BLaER1 treated with 17β-estradiol and CSF1 and Interleukin-3, amounts not matched to agents 10 nM and 100 nM (cell line): ENCODE data around the gene THEMIS2.
"Not testable (repeated sequence)": the region's sequence is repeated elsewhere in the genome, so short reads cannot be mapped to it uniquely, and the experiment has no call there.

Experiments used
- H3K27ac ChIP-seq, 11 experiments: shearing (Covaris generic); formaldehyde crosslinking; 2 replicates each; pipeline ENCODE4 v1.8.1; 2022
- H3K27me3 ChIP-seq, 11 experiments: shearing (Covaris generic); formaldehyde crosslinking; 2 replicates each; pipeline ENCODE4 v1.8.1; 2022
- H3K36me3 ChIP-seq, 11 experiments: shearing (Covaris generic); formaldehyde crosslinking; 2 replicates each; pipeline ENCODE4 v1.8.1; 2022
- H3K4me1 ChIP-seq, 10 experiments: shearing (Covaris generic); formaldehyde crosslinking; 2 replicates each; pipeline ENCODE4 v1.8.1; 2022
- H3K4me2 ChIP-seq, 11 experiments: shearing (Covaris generic); formaldehyde crosslinking; 2 replicates each; pipeline ENCODE4 v1.8.1; 2022
- H3K4me3 ChIP-seq, 10 experiments: shearing (Covaris generic); formaldehyde crosslinking; 2 replicates each; pipeline ENCODE4 v1.8.1; 2022
- H3K9ac ChIP-seq, 11 experiments: shearing (Covaris generic); formaldehyde crosslinking; 2 replicates each; pipeline ENCODE4 v1.8.1; 2022
- H3K9me3 ChIP-seq, 11 experiments: shearing (Covaris generic); formaldehyde crosslinking; replicated peaks in 1 of 11; 2 replicates each; pipeline ENCODE4 v1.8.1; 2022
- H4K20me1 ChIP-seq, 11 experiments: shearing (Covaris generic); formaldehyde crosslinking; 2 replicates each; pipeline ENCODE4 v1.8.1; 2022
- Cebpa-rat ChIP-seq, 11 experiments: shearing (Covaris generic); IDR thresholded peaks; 2 replicates each; pipeline ENCODE4 v1.8.1; 2022

The THEMIS2 gene

DNA sequence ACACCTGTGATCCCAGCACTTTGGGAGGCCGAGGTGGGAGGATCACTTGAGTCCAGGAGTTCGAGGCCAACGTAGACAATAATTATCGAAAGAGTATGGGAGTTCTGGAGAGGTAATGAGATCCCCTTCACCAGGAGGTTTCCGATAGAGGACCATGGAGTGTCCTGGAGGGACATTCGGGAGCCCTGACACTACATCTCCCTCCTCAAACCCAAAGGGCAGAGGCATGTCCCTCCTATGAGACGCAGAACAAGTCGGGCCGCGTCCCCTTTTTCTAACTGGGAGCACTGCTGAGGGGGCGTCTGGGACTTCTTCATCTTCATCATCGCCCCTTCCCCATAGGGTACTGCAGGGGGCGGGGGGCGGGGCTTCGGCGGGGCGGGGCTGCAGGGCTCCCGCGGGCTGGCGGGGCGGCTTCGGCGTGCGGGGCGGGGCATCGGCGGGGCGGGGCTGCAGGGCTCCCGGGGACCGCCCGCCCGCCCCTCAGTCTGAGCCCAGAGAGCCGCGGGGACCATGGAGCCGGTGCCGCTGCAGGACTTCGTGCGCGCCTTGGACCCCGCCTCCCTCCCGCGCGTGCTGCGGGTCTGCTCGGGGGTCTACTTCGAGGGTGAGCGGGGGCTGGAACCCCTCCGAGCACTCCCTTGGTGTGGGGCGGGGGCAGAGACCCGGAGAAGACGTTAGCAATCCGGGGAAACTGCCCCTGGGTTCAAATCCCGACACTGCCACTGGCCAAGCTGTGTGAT is at the start of gene THEMIS2:
THEMIS2 (plus strand) TSS at position 486 of the 743 bp plus-strand sequence; CDS start at position 514, 28 bp downstream.
- Histone ChIP-seq H3K4me2 (peak within 1 kb of the TSS; percentile 83 to 100 (median 96)), H3K9ac (peak within 1 kb of the TSS; percentile 84 to 99 (median 94)), H3K9me3 (no peaks in the 10 kb centered on the region), H3K4me1 (peaks cover 64 to 85% (median 78%) of the 10 kb centered on the region in 10 experiments), H3K27me3 (no peaks in the 10 kb centered on the region), H4K20me1 (peaks cover 0 to 42% (median 9%) of the 10 kb centered on the region in 11 experiments; a peak in 10 of 22 replicates), H3K4me3 (peak within 1 kb of the TSS; percentile 66 to 98 (median 92)), H3K36me3 (peaks cover 0 to 34% (median 15%) of the 10 kb centered on the region in 11 experiments; a peak in 18 of 22 replicates), H3K27ac (peak within 1 kb of the TSS; percentile 82 to 97 (median 93))
- no peak for TF ChIP-seq Cebpa-rat (IDR thresholded peaks at IDR 0.05)

DNA sequence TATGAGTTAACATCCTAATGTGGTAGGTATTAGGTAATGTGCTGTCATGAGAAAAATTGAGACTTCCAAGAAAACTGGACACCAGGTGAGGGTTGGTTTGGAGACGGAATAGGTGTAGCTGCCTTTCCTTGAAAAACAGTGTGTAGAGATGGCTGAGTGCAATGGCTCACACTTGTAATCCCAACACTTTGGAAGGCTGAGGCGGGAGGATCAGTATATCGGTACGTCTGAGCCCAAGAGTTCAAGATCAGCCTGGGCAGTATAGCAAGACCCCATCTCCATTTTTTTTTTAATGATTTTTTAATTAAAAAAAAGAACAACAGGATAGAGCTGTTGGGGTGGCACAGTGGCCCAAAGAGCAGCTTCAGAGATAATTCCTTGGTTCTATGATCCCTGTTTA is 48.6 kb upstream of the THEMIS2 start:
- peaks cover 35 to 84% (median 54%) of the 10 kb centered on the region in 11 experiments for H3K36me3 ChIP-seq
- H3K27me3 ChIP-seq = no peaks in the 10 kb centered on the region
- H4K20me1 ChIP-seq = peaks cover 0 to 25% (median 0%) of the 10 kb centered on the region in 11 experiments; a peak in 4 of 22 replicates
- no peak overlapping the region for H3K27ac ChIP-seq
- TF ChIP-seq Cebpa-rat (IDR thresholded peaks at IDR 0.05) = no peak
- no peaks in the 10 kb centered on the region for H3K9me3 ChIP-seq
- no peak overlapping the region for H3K9ac ChIP-seq
- no peak overlapping the region for H3K4me2 ChIP-seq
- no peaks in the 10 kb centered on the region for H3K4me1 ChIP-seq
- H3K4me3 ChIP-seq = no peak overlapping the region

- no peaks in the 10 kb centered on the region for H3K9me3 ChIP-seq
- no peak for TF ChIP-seq Cebpa-rat (IDR thresholded peaks at IDR 0.05)
Observed at GRCh38 chr1:27824411-27824810, 47.9 kb upstream of the THEMIS2 start.

DNA sequence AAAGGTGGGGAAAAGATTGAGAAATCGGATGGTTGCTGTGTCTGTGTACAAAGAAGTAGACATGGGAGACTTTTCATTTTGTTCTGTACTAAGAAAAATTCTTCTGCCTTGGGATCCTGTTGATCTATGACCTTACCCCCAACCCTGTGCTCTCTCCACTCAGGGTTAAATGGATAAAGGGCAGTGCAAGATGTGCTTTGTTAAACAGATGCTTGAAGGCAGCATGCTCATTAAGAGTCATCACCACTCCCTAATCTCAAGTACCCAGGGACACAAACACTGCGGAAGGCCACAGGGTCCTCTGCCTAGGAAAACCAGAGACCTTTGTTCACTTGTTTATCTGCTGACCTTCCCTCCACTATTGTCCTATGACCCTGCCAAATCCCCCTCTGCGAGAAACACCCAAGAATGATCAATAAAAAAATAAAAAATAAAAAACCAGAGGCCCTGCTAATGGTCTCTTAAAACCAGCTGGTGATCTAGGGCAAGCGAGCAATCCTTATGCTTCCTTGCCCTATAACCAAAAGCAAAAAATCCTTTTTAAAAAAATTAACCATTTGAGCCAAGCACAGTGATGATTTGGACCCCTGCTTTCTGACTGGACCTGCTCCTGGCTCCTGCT is 42.9 kb upstream of the THEMIS2 start:
- Histone ChIP-seq H3K27ac (peak overlapping the region in 10 of 11 experiments; percentile 91 to 98 (median 94); a peak in 18 of 22 replicates), H3K9ac (peak overlapping the region; percentile 94 to 99 (median 97); a peak in 20 of 22 replicates), H3K4me2 (peak overlapping the region; percentile 43 to 94 (median 76); a peak in 21 of 22 replicates), H3K36me3 (peaks cover 22 to 50% (median 30%) of the 10 kb centered on the region in 11 experiments), H3K4me3 (peak overlapping the region in 9 of 10 experiments; percentile 79 to 96 (median 90); a peak in 17 of 20 replicates), H3K4me1 (peaks cover 17 to 32% (median 21%) of the 10 kb centered on the region in 10 experiments), H4K20me1 (peaks cover under 1 to 35% (median 10%) of the 10 kb centered on the region in 11 experiments; a peak in 15 of 22 replicates)
- not testable (repeated sequence) for H3K27me3 ChIP-seq, H3K9me3 ChIP-seq

More at GRCh38 chr1:27824411-27824810, 47.9 kb upstream of the THEMIS2 start:
- Histone ChIP-seq H3K36me3 (peaks cover 29 to 78% (median 48%) of the 10 kb centered on the region in 11 experiments), H3K4me1 (peaks cover 0 to under 1% (median 0%) of the 10 kb centered on the region in 10 experiments; a peak in 1 of 20 replicates), H3K27me3 (no peaks in the 10 kb centered on the region), H3K4me3 (no peak overlapping the region), H3K9ac (no peak overlapping the region), H3K27ac (no peak overlapping the region), H4K20me1 (peaks cover 0 to 23% (median 0%) of the 10 kb centered on the region in 11 experiments; a peak in 4 of 22 replicates), H3K4me2 (no peak overlapping the region)

GRCh38 chr1:27830621-27831440 is 41.5 kb upstream of the THEMIS2 start, which contains the start of gene PPP1R8:
TSS of gene PPP1R8 (plus strand) at chr1:27830782. CDS start at chr1:27830836, 54 bp downstream.
- TF ChIP-seq Cebpa-rat (IDR thresholded peaks at IDR 0.05) = no peak
- H3K4me3 ChIP-seq = peak within 1 kb of the TSS; percentile 79 to 96 (median 90)
- H3K4me2 ChIP-seq = peak within 1 kb of the TSS; percentile 91 to 97 (median 93)
- peaks cover 35 to 51% (median 37%) of the 10 kb centered on the region in 11 experiments for H3K36me3 ChIP-seq
- H3K9me3 ChIP-seq = no peaks in the 10 kb centered on the region
- peak within 1 kb of the TSS; percentile 94 to 99 (median 97) for H3K9ac ChIP-seq
- H4K20me1 ChIP-seq = peaks cover 13 to 49% (median 24%) of the 10 kb centered on the region in 11 experiments; a peak in 17 of 22 replicates
- H3K27ac ChIP-seq = peak within 1 kb of the TSS; percentile 91 to 98 (median 94)
- peaks cover 17 to 32% (median 21%) of the 10 kb centered on the region in 10 experiments for H3K4me1 ChIP-seq
- H3K27me3 ChIP-seq = no peaks in the 10 kb centered on the region

DNA sequence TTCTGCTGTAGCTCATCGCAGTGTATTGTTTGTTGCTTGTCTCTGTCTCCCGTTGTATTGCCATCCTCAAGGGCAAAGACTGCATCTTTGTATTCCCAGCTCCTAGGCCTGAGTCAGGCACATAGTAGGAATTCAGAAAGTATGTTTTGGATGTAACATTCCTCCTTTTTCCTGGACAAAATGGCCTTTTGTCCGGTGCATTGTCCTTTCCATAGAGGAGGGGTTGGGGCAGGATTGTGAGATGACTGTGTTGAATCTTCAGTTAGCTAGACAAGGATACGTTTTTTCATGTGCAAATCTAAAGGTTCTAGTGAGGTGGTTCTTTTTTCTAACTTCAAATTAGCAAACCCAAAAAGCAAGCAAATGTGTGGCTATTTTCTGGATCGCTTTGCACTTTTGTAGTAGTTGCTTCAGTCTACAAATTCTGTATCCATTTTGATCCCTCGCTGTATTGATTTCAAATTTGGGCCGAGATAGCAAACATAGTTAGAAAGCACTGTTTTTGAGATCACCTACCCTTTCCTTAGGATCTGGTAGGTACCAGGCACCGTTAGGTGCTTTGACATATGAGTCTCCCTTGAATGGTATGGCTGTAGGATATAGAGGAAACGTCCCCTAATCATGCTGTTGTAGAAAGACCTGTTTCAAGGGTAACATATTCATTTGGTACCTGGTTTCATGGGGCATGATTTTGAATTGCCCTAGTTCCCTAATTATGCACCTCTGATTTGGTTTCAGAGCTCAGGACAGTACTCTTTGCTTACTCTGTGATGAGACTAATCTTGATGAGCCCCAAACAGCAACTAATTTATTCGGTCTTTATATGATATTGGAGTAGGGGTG is 40.6 kb upstream of the THEMIS2 start:
- Histone ChIP-seq H3K27ac (peak overlapping the region in 10 of 11 experiments; percentile 91 to 98 (median 95); a peak in 20 of 22 replicates), H3K4me3 (peak overlapping the region; percentile 79 to 96 (median 90)), H4K20me1 (peaks cover 16 to 58% (median 29%) of the 10 kb centered on the region in 11 experiments; a peak in 17 of 22 replicates), H3K9ac (peak overlapping the region; percentile 94 to 99 (median 97)), H3K9me3 (no peaks in the 10 kb centered on the region), H3K36me3 (peaks cover 44 to 53% (median 46%) of the 10 kb centered on the region in 11 experiments), H3K27me3 (no peaks in the 10 kb centered on the region), H3K4me1 (peaks cover 17 to 32% (median 21%) of the 10 kb centered on the region in 10 experiments), H3K4me2 (peak overlapping the region; percentile 91 to 97 (median 93))
- no peak for TF ChIP-seq Cebpa-rat (IDR thresholded peaks at IDR 0.05)

- Histone ChIP-seq H3K27ac (no peak overlapping the region), H4K20me1 (peaks cover 17 to 68% (median 37%) of the 10 kb centered on the region in 11 experiments; a peak in 17 of 22 replicates), H3K4me2 (peak overlapping the region; percentile 91 to 97 (median 93); a peak in 19 of 22 replicates), H3K4me1 (peaks cover 17 to 32% (median 21%) of the 10 kb centered on the region in 10 experiments), H3K27me3 (no peaks in the 10 kb centered on the region), H3K36me3 (peaks cover 44 to 57% (median 55%) of the 10 kb centered on the region in 11 experiments), H3K9me3 (no peaks in the 10 kb centered on the region), H3K9ac (peak overlapping the region in 3 of 11 experiments; percentile 94 to 98 (median 98); a peak in 3 of 22 replicates), H3K4me3 (no peak overlapping the region; a peak in 1 of 20 replicates)
- no peak for TF ChIP-seq Cebpa-rat (IDR thresholded peaks at IDR 0.05)
Observed at GRCh38 chr1:27832762-27833161, 39.6 kb upstream of the THEMIS2 start.
